GM12892 (cell line): ENCODE results near the gene SRRM3.

Experiments
- POLR2A ChIP-seq: IDR thresholded peaks from 2 replicates; pipeline ENCODE4 v1.6.1; 2011; ENCODE audit warnings: low read depth, low read length, control low read depth
- POLR2AphosphoS5 ChIP-seq: IDR thresholded peaks from 2 replicates; pipeline ENCODE4 v1.6.1; 2011; ENCODE audit warnings: low read depth, low read length, control low read depth

DNA sequence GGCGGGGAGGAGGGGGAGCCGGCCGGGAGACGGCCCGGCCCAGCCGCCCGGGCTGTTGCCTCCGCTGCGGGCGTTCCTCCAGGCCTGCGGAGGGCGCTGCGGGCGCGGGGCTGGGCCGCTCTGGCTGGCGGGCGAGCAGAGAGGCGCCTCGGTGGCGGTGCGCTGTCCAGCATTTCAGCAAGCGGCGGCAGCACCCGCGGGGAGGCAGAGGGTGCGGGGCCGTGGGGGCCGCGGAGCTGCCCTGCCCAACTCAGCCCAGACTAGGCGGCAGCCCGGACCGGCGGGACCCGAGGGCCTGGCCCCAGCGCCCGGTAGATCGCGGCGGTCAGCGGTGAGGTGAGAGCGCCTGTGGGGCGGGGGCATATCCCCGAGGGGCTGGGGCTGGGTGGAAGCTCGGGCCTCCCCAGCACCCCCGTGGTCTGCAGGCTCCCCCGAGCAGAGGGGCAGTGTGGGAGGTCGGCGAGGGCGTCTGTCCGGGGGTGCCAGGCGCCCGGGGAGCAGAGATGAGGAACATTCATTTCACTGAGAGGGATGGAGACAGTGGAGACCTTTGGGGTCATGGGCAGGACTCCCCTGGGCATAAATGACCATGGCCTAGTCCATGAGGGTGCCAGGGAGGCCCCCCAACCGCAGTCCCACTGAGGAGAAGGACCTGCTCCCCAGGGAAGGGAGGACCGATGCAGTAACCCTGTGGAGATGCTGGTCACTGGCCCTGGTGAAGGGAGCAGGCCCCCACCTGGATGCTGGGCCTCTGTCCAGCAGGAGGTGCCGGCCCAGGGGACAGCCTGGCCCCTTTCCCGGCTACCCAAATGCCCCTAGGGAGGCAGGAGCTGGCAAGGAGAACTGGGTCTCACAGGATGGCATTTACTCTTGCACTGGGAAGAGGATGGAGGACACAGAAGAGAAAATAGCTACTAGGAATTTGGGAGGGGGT, at the start of gene SRRM3:
- no peak for TF ChIP-seq POLR2AphosphoS5
- no peak for TF ChIP-seq POLR2A
